Measurements from ENCODE around the gene MYCBP. TPM values are rescaled to one million over a fixed set of nuclear protein-coding genes. Genes with fewer than 3 reads are reported as not detected.

The MYCBP gene
- total RNA-seq, 1 donor: 2.5 TPM

DNA sequence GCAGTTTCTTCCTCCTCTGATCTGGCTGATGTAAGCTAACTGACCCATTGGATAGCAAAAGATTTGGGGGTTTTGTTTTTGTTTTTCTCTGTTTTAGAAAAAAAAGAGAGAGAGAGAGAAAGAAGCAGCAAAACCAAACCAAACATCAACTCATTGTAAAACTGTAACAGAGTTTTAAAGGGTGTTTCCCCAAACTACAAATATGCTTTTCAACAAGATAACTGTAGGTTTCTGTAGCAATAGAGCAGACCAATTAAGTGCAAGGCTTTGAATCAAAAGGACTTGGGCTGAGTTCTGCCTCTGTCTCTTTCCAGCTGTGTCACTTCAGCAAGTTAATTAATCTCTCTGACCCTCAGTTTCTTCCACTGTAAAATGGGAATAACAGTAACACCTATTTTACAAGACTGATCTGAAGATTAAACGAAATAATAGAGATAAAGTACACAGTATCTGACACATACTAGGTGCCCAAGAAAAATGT is 58.1 kb downstream of the MYCBP start:
- no peaks in the 10 kb centered on the region for H4K20me1 ChIP-seq (ENCODE audit: insufficient read depth, low read length)
- H3K27ac ChIP-seq (ENCODE audit: low read depth, low read length): no peak overlapping the region
- H3K36me3 ChIP-seq (ENCODE audit: insufficient read depth, low read length): no peaks in the 10 kb centered on the region
- H3K4me3 ChIP-seq (ENCODE audit: insufficient read depth, low read length): no peak overlapping the region
- no peaks in the 10 kb centered on the region for H3K79me2 ChIP-seq (ENCODE audit: insufficient read depth, low read length)
- DNase-seq (ENCODE audit: insufficient read length, low spot score, missing footprints): no peak
- H3K9me3 ChIP-seq (ENCODE audit: low read depth, low read length): no peaks in the 10 kb centered on the region
- H3K27me3 ChIP-seq (ENCODE audit: insufficient read depth, low read length): peaks cover 80% of the 10 kb centered on the region
- TF ChIP-seq CTCF (IDR thresholded peaks at IDR 0.05; ENCODE audit: extremely low read depth, low read depth, low read length): no peak
- no peak overlapping the region for H3K4me2 ChIP-seq (ENCODE audit: insufficient read depth, low read length)
- no peaks in the 10 kb centered on the region for H3K4me1 ChIP-seq (ENCODE audit: insufficient read depth, low read length)
- no peak overlapping the region for H2AFZ ChIP-seq (ENCODE audit: low read length)

GRCh38 chr1:38814444-38814983 is 58.6 kb downstream of the MYCBP start:
- peaks cover 78% of the 10 kb centered on the region for H3K27me3 ChIP-seq (ENCODE audit: insufficient read depth, low read length)
- no peaks in the 10 kb centered on the region for H3K36me3 ChIP-seq (ENCODE audit: insufficient read depth, low read length)
- no peak for TF ChIP-seq CTCF (IDR thresholded peaks at IDR 0.05; ENCODE audit: extremely low read depth, low read depth, low read length)
- DNase-seq (ENCODE audit: insufficient read length, low spot score, missing footprints): no peak
- H4K20me1 ChIP-seq (ENCODE audit: insufficient read depth, low read length): no peaks in the 10 kb centered on the region
- no peak overlapping the region for H3K4me3 ChIP-seq (ENCODE audit: insufficient read depth, low read length)
- no peak overlapping the region for H2AFZ ChIP-seq (ENCODE audit: low read length)
- no peaks in the 10 kb centered on the region for H3K4me1 ChIP-seq (ENCODE audit: insufficient read depth, low read length)
- no peaks in the 10 kb centered on the region for H3K9me3 ChIP-seq (ENCODE audit: low read depth, low read length)
- H3K4me2 ChIP-seq (ENCODE audit: insufficient read depth, low read length): no peak overlapping the region
- no peaks in the 10 kb centered on the region for H3K79me2 ChIP-seq (ENCODE audit: insufficient read depth, low read length)
- no peak overlapping the region for H3K27ac ChIP-seq (ENCODE audit: low read depth, low read length)

DNA sequence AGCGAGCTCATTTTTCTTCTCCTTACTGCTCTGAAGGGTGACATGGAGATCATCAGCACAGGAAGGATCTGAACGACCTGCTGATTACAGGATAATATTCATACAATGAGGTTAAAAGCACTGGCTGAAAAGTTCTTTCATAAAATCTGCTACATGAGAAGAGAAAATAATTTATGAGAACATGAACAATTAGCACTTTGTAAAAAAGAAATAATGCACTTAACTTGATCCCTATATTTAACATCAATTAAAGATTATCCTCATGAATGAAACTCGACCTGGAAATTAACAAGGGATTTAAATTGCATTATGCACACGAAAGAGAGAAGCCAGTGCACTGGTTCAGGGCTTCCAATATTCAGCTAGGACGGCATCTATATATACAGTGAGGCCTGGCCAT is 60.2 kb downstream of the MYCBP start:
- Histone ChIP-seq H3K27me3 (ENCODE audit: insufficient read depth, low read length) (peaks cover 67% of the 10 kb centered on the region), H3K9me3 (ENCODE audit: low read depth, low read length) (no peaks in the 10 kb centered on the region), H3K27ac (ENCODE audit: low read depth, low read length) (no peak overlapping the region), H3K4me1 (ENCODE audit: insufficient read depth, low read length) (no peaks in the 10 kb centered on the region), H3K36me3 (ENCODE audit: insufficient read depth, low read length) (no peaks in the 10 kb centered on the region), H3K4me2 (ENCODE audit: insufficient read depth, low read length) (no peak overlapping the region), H2AFZ (ENCODE audit: low read length) (no peak overlapping the region), H3K79me2 (ENCODE audit: insufficient read depth, low read length) (no peaks in the 10 kb centered on the region), H3K4me3 (ENCODE audit: insufficient read depth, low read length) (no peak overlapping the region), H4K20me1 (ENCODE audit: insufficient read depth, low read length) (no peaks in the 10 kb centered on the region)
- no peak for DNase-seq (ENCODE audit: insufficient read length, low spot score, missing footprints)
- TF ChIP-seq CTCF (IDR thresholded peaks at IDR 0.05; ENCODE audit: extremely low read depth, low read depth, low read length): no peak

Small RNA genes lying within 50 kb of the gene (small RNA-seq; reads per million reads assigned to genes)
- gene GJA9-MYCBP: not detected

Other genes starting within 250 kb of the MYCBP start
- 57.9 and 64.5 TPM in 2 replicates for gene RRAGC, start 13.6 kb downstream of the MYCBP start, total RNA-seq
- gene GJA9, start 8.2 kb upstream of the MYCBP start, total RNA-seq: not detected in 2 replicates
- gene RHBDL2, start 68.5 kb upstream of the MYCBP start, total RNA-seq: 0.59 and 0.72 TPM in 2 replicates
- 35.1 and 42.1 TPM in 2 replicates for gene AKIRIN1, start 117.9 kb upstream of the MYCBP start, total RNA-seq
- gene NDUFS5, start 153.0 kb upstream of the MYCBP start, total RNA-seq: 240 and 243 TPM in 2 replicates